GM18873 (cell line): Measurements from ENCODE around the gene DENND1A.

Experiments
- ATAC-seq: cut with Tn5 transposase; IDR thresholded peaks from one replicate; pipeline ENCODE4 v1.9.1; 2021; ENCODE audit warnings: mild to moderate bottlenecking, moderate library complexity, moderate number of reproducible peaks; ENCODE audit not compliant: unreplicated experiment, low FRiP score

DENND1A gene

GRCh38 chr9:123775289-123776284, 154.3 kb downstream of the DENND1A start:
- ATAC-seq = no peak

DNA sequence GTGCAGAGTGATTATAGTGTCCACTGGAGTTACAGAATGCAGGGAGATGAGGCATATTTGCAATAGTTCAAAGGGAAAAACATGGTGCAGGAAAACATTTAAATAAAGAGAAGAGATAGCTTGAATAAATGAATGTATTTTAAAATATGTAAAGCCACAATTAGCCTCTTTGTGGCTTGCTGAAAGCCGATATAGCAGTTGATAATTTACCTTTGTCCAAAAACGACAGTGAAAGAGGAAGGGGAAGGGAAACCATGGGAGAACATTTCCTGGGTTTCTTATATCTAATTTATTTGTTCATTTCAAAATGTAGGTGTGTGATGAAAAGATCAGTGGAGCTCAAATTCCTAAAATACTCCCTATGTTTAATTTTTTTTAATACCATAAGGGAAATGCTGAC, 156.1 kb downstream of the DENND1A start:
- no peak for ATAC-seq

- no peak for ATAC-seq
Observed at GRCh38 chr9:123772967-123773366, 157.0 kb downstream of the DENND1A start.

- ATAC-seq = no peak
Observed at GRCh38 chr9:123772374-123772773, 157.6 kb downstream of the DENND1A start.

DNA sequence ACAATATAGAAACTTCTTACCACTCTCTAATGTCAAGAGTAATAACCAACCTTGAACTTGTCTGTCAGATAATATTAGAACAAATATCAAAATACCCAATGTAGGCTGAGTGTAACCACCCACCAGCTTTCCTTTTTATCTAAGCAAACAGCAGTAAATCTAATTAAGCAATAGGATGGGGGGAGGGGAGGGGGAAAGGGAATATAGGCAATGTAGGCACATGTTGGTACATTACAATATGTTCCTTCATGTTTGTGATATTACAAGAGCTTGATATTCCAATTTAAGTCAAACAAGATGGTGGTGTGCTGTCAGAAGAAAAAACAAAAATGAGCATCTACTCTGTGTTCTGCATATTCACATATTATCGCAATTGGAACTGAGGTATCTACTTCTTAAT, 158.2 kb downstream of the DENND1A start:
- ATAC-seq = no peak

DNA sequence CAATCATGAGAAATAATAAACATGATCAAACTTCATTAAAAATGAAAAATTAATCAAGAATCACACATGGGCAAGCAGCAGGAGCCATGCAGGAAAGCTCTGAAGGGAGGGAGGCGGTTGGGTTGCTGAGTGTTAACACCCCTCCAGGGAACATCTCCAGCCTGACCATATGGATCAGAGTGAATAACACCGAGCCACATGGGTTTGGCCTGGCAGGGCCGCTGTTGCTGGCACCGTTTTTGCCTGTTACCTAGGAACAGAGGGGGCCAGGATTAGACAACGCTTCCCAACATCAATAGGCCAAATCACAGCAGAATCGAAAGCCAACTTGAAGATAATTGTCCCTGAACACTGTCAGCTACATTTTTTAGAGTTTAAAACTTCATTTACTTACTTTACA, 160.2 kb downstream of the DENND1A start:
- no peak for ATAC-seq

GRCh38 chr9:123763910-123764588, 165.9 kb downstream of the DENND1A start:
- no peak for ATAC-seq

GRCh38 chr9:123761905-123762605, 167.9 kb downstream of the DENND1A start:
- no peak for ATAC-seq

DNA sequence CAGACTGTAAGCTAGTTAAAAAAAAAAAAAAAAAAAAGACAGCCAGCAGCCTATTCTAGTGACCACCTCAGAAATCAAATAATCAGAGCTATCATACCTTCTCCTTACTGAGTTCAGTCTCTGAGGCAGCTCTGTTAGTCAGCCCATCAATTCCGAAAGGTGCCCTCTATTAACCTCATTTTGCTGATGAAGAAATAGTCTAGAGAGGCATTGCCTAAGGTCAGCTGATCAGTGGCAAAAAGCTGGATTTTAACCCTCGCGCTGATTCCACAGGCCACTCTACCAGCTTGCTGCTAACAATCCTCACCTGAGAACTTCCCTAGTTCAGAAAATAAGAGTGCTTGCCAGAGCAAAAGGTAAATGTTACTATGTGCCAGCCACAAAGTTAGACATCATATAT, 172.0 kb downstream of the DENND1A start:
- ATAC-seq = no peak

DNA sequence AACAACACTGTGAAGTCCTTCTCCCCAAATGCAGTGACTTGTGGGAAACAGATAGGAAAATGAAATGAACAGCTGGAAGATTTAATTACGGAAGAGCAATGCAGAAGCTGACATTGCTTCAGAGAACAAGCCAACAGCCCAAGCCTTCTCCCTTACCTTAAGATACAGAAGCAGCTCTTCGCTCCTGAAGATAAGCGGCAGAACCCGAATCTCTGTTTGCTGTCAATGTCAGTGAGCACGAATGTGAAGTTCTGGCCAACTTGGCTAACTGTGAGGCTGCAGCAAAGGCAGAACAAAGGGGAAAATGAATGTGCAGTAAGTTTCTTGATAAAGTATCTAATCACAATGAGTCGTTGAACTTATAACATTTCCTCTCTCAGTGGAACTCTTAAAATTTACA, 172.4 kb downstream of the DENND1A start:
- no peak for ATAC-seq

- ATAC-seq = no peak
Observed at GRCh38 chr9:123756484-123757106, 173.3 kb downstream of the DENND1A start.

DNA sequence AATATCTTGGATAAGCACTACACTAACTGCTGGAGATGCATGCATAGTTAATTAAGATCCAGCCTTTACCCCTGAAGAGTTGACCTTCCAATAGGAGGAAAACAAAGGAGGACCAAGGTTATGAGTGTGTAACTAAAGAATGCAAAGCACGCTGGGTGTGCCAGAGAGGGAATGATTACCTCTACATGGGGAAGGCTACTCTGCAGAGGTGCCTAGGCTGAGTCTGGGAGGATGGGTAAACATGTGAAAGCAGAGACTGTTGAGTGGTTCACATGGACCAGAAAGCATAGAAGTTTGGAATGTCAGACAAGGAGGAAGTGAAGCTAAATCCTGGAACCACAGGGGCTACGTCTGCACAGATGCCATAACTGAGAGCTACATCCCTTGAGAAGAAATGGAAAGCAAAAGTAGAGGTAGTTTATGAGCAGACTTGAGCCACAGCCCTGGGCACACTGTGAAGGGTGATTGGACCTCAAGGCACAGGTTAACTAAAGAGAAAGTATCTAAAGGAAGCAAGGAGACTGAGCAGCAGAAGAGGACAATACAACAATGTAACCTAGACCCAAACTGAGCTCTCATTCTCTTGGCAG, 176.2 kb downstream of the DENND1A start:
- no peak for ATAC-seq

DNA sequence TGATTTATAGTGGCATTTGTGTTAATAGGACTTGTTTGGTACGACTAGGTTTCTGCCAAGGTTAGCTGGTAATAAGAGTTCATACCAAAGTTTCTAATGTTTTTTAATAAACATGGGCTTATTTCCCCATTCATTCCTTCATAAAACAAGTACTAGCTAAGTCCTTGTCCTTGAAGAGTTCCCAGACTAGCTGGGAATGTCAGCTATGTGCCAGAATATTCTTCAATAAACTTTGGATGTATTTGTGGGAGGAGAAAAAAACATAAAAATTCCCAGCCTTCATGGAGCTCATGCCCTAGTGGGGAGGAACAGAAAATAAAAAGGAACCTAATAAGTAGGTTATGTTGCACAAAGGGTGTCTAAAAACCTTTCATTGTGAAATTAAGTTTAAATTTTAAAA, 176.9 kb downstream of the DENND1A start:
- ATAC-seq = no peak

- ATAC-seq = no peak
Observed at GRCh38 chr9:123749580-123750202, 180.2 kb downstream of the DENND1A start.

DNA sequence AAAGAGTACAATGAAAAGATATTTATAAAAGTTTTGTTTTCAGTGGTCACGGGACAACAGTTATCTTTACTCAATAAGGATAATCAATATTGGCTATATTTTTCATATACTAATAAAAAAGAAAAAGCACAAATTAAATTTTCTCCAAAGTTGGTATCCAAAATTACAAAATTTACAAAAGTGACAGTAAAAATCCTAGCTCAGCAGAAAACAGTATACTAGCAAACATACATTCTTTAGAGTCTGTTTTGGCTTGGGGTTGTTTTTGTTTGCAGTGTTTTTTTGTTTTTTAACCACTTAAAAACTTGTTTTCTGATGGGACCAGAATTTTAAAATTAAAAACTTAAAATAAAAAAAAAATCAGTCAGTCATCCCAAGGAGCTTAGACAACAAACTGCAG, 183.2 kb downstream of the DENND1A start:
- ATAC-seq = no peak

DNA sequence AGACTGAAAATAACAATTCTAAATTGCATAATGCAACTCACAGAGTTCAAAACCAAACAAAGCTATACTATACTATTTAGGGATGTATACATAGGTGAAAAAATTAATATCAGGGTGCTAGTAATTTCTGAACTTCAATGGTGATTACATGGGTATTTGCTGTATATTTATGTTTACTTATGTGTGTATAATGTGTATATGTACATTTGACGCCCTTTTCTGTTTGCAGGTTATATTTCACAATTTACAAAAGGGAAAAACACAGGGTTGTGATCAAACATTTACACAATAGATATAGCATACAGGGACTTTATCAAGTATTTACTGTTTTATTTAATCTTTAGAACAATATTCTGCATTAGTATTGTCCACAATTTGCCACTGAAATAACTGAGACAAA, 184.0 kb downstream of the DENND1A start:
- ATAC-seq = no peak

GRCh38 chr9:123745451-123745850, 184.5 kb downstream of the DENND1A start:
- ATAC-seq = no peak

DNA sequence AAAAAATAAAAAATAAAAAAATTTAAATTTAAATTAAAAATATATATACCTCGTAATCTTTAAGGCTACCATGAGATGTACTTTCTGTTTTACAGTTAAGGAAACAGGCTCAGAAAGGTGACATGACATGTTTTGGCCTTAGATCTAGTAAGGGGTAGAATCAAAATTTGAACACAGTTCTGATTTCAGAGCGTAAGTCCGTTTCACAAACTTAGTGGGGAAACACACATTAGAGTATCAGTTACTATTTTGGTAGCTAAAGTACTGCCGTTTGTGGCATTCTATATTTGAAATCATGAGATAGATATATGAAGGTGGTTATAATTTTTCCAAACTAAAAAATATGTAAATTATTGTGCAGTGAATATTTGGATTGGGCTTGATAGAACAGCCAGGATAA, 186.2 kb downstream of the DENND1A start:
- no peak for ATAC-seq

GRCh38 chr9:123742009-123742767, 187.7 kb downstream of the DENND1A start:
- ATAC-seq = no peak
